Measurements from ENCODE around the gene FGF10.

The FGF10 gene

GRCh38 chr5:44389090-44389822 is at the start of gene FGF10:
Gene FGF10 (minus strand): TSS chr5:44389420. CDS start chr5:44388682, 738 bp downstream.
- DNase-seq (ENCODE audit: low spot score) = peak; percentile 16

DNA sequence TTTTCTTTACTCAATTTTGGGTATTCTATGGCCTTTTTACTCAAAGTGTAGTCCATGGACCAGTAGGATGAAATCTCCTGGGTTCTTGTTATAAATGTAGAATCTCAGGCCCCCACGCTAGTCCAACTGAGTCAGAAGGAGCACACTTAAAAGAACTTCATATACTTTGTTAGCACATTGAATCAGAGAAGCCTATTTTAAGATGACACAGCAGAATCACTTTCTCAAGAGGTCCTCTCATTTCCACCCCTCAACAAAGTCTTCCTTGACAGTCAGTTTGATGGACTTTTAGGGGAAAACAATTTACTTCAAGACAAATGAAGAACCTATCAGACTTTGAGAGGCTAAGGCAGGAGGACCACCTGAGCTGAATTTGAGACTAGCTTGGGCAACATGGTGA is 37.7 kb upstream of the FGF10 start:
- DNase-seq (ENCODE audit: low spot score) = no peak

GRCh38 chr5:44412286-44412685 is 23.1 kb upstream of the FGF10 start:
- DNase-seq (ENCODE audit: low spot score) = no peak

GRCh38 chr5:44402084-44402483 is 12.9 kb upstream of the FGF10 start:
- DNase-seq (ENCODE audit: low spot score) = no peak

DNA sequence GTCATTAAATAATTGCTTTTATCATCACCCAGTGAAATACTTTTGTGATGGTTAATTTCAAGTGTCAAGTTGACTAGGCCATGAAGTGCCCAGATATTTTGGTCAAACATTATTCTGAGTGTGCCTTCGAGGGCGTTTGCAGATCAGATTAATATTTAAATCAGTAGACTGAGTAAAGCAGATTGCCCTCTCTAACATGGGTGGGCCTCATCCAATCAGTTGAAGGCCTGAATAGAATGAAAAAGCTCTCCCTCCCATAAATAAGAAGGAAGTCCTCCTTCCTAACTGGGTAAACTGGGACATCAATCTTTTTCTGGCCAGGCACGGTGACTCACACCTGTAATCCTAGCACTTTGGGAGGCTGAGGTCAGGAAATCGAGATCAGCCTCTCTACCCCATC is 12.4 kb upstream of the FGF10 start:
- no peak for DNase-seq (ENCODE audit: low spot score)

DNA sequence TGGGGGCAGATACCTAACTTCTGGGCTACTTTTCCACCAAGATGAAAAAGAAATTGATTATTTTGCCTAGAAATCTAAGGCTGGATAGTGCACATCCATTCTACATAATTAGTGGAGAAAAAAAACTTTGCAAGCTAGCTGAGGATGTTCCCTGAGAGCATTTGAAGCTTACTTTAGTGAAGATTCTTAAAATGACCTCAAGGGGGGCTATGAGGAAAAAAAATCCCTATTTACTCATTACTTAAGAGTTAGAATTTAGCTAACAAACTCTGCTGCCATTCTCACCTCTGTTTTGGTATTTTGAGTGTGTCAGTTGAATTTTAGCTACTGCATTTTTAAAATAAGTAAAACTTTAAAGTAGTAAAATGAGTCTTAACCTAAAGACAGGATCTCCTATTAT is 9.2 kb upstream of the FGF10 start:
- no peak for DNase-seq (ENCODE audit: low spot score)

DNA sequence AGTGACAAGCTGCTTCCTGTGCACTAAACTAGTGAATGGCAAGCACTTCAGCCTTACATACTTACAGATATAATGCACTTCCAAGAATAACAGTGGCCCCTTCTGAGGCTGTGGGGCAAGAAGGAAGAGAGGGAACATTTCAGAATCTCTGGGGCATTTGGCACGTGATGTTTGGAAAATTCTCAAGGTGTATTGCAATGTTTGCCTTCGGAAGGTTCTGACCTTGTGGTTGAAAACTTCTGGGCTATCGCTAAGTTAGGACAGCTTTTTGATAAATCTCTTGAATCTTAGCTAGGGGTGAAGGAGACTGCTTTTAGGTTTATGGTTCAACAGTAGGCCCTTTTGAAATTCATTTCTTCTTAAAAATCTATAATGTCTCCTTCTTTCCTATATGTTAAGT is 7.1 kb upstream of the FGF10 start:
- no peak for DNase-seq (ENCODE audit: low spot score)

GRCh38 chr5:44390351-44390750 is 1.1 kb upstream of the FGF10 start:
- no peak for DNase-seq (ENCODE audit: low spot score)

DNA sequence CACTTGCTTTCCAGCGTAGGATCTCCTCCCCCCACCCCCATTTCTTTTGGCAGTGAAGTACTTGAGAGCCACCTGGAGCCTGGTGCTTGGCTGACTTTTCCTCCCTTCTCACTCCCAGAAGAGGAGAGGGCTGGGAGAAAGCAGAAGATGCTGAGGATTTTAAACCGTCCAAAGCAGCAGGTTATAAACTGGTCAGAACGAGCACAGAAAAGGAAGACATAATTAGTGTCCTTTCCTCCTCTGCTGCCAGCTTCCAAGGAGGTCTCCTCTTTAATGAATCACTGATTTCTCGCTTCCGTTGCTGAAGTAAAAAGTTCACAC is 563 bp upstream of the FGF10 start:
- no peak for DNase-seq (ENCODE audit: low spot score)

- DNase-seq (ENCODE audit: low spot score) = no peak
Measured at GRCh38 chr5:44388321-44389089, 715 bp downstream of the FGF10 start.

GRCh38 chr5:44387921-44388320 is 1.3 kb downstream of the FGF10 start:
- no peak for DNase-seq (ENCODE audit: low spot score)

DNA sequence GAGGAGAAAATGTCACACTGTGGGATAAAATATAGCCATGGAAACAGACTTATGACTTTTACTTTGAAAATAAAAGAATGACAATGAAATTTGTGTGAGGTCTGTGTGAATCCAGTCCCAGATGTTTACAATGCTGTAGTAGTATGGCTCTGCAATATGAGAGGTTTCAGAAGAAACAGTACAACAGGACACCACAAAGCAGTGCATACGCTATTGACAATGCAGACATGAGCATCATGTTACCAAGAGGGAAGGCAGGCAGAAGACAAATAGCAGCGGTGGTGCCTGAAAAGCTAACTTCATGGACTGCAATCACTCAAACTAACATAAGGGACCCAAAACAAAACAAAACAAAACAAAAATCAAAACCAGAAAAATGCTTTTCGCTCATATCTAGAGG is 1.8 kb downstream of the FGF10 start:
- no peak for DNase-seq (ENCODE audit: low spot score)

GRCh38 chr5:44385291-44385900 is 3.8 kb downstream of the FGF10 start:
- no peak for DNase-seq (ENCODE audit: low spot score)

DNA sequence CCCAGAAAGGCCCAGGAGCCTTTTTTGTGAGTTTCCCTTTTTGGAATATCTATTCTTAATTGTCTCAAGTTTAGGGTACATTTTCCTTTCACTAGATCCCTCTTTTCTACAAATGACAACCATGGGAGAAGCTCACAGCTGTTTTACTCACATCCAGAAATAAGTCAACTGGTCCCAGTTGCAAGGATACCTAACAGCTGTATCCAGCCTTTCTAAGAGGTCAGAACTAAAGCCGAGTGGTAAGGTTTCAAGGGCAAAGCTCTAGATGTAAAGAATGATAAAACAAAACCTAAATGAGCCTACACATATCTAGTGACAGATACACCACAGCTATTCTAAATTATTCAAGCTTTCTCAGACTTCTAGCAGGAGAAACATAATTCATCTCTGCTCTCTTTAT is 4.4 kb downstream of the FGF10 start:
- DNase-seq (ENCODE audit: low spot score) = no peak

GRCh38 chr5:44382894-44383293 is 6.3 kb downstream of the FGF10 start:
- no peak for DNase-seq (ENCODE audit: low spot score)

DNA sequence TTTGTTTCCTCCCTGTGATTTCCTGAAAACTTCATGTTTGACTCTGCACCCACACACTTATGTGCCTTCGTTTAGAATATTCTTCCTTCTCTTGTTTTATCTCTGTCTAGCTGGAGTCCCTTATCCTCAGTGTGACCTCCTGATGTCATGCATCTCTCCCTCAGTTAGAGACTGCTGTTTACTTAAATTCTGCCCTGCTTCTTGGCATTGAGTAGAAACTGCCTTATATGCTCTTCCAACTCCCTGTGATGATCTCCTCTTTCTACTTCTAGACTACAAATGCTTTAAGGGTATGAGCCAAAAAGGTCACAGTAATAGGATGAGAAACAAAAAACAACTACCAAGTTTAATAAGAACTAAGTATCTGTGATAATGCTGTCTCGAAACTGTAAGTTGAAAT is 12.2 kb downstream of the FGF10 start:
- no peak for DNase-seq (ENCODE audit: low spot score)

- DNase-seq (ENCODE audit: low spot score) = no peak
Measured at GRCh38 chr5:44372028-44372427, 17.2 kb downstream of the FGF10 start.

DNA sequence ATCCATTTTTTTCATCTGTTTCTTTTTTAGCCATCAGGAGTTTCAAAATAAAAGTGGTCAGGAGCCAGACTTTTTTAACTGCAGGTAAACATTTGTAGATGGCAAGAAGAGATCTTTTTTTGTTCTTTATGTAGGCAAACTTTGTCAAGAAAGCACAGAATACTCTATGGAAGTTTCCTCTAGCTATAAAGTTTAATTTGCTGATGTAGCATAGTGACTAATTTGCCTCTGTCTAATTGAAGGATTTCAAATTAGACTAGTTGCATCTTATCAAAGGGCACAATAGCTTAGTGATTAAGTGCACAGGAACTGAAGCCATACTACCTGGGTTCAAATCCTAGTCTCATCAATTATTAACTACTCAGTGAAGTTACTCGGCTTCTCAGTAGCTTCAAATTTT is 22.0 kb downstream of the FGF10 start:
- no peak for DNase-seq (ENCODE audit: low spot score)

- no peak for DNase-seq (ENCODE audit: low spot score)
Measured at GRCh38 chr5:44365345-44365744, 23.9 kb downstream of the FGF10 start.

- no peak for DNase-seq (ENCODE audit: low spot score)
Measured at GRCh38 chr5:44364097-44364496, 25.1 kb downstream of the FGF10 start.

GRCh38 chr5:44361342-44362001 is 27.7 kb downstream of the FGF10 start:
- DNase-seq (ENCODE audit: low spot score) = no peak

DNA sequence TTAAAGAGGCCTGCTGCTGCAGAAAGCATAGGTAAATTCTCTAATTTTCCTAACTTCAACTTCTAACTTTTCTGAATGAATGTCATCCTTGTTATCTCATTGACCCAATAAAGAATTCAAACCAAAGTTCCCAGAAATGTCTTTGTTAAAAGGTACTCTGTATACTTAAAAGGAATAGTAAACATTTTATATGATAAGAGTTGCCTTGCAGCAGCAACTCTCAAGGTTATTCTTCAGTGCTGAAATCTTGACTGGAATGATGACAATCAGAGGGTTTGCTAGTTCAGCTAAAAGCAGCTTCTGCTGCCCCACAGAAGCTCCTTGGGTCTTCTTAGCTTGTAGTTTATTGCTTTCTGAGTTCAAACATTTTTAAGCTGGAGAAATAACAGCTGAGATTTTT is 28.3 kb downstream of the FGF10 start:
- DNase-seq (ENCODE audit: low spot score) = no peak

- DNase-seq (ENCODE audit: low spot score) = no peak
Measured at GRCh38 chr5:44358421-44358820, 30.8 kb downstream of the FGF10 start.

Data from HuH-7 (cell line).